BLaER1 (cell line): Measurements from ENCODE around the gene DNAH6.
"Not testable (repeated sequence)": the region's sequence is repeated elsewhere in the genome, so short reads cannot be mapped to it uniquely, and the experiment has no call there.

ENCODE experiments used
- H3K27ac ChIP-seq: shearing (Covaris generic); formaldehyde crosslinking; 2 replicates; pipeline ENCODE4 v1.8.1; 2022
- H3K27me3 ChIP-seq: shearing (Covaris generic); formaldehyde crosslinking; 2 replicates; pipeline ENCODE4 v1.8.1; 2022
- H3K36me3 ChIP-seq: shearing (Covaris generic); formaldehyde crosslinking; 2 replicates; pipeline ENCODE4 v1.8.1; 2022
- H3K4me1 ChIP-seq: shearing (Covaris generic); formaldehyde crosslinking; 2 replicates; pipeline ENCODE4 v1.8.1; 2022
- H3K4me2 ChIP-seq: shearing (Covaris generic); formaldehyde crosslinking; 2 replicates; pipeline ENCODE4 v1.8.1; 2022
- H3K4me3 ChIP-seq: shearing (Covaris generic); formaldehyde crosslinking; 2 replicates; pipeline ENCODE4 v1.8.1; 2022
- H3K9ac ChIP-seq: shearing (Covaris generic); formaldehyde crosslinking; 2 replicates; pipeline ENCODE4 v1.8.1; 2022
- H3K9me3 ChIP-seq: shearing (Covaris generic); formaldehyde crosslinking; 2 replicates; pipeline ENCODE4 v1.8.1; 2022
- H4K20me1 ChIP-seq: shearing (Covaris generic); formaldehyde crosslinking; 2 replicates; pipeline ENCODE4 v1.8.1; 2022
- Cebpa-rat ChIP-seq: shearing (Covaris generic); IDR thresholded peaks from 2 replicates; pipeline ENCODE4 v1.8.1; 2022

Gene DNAH6

GRCh38 chr2:84851876-84852275 lies 335.6 kb downstream of the DNAH6 start:
- no peak overlapping the region for H3K4me3 ChIP-seq
- no peak for TF ChIP-seq Cebpa-rat
- H3K27me3 ChIP-seq = no peaks in the 10 kb centered on the region
- peaks cover 39% of the 10 kb centered on the region for H3K4me1 ChIP-seq
- H4K20me1 ChIP-seq = no peaks in the 10 kb centered on the region
- no peak overlapping the region for H3K27ac ChIP-seq
- H3K9ac ChIP-seq = no peak overlapping the region
- no peak overlapping the region for H3K4me2 ChIP-seq
- H3K36me3 ChIP-seq = no peaks in the 10 kb centered on the region; the same call in 1 of the 2 replicates
- H3K9me3 ChIP-seq = peaks cover 57% of the 10 kb centered on the region

GRCh38 chr2:84854850-84855249 lies 338.6 kb downstream of the DNAH6 start:
- Histone ChIP-seq H3K4me3 (no peak overlapping the region), H4K20me1 (no peaks in the 10 kb centered on the region), H3K27me3 (no peaks in the 10 kb centered on the region), H3K36me3 (no peaks in the 10 kb centered on the region; the same call in 1 of the 2 replicates), H3K4me2 (no peak overlapping the region), H3K27ac (no peak overlapping the region), H3K9me3 (peaks cover 49% of the 10 kb centered on the region), H3K9ac (no peak overlapping the region), H3K4me1 (peaks cover 32% of the 10 kb centered on the region)
- TF ChIP-seq Cebpa-rat = no peak

- Histone ChIP-seq H3K4me1 (peaks cover 26% of the 10 kb centered on the region), H3K27ac (no peak overlapping the region), H3K4me2 (no peak overlapping the region), H3K9me3 (peaks cover 40% of the 10 kb centered on the region), H4K20me1 (no peaks in the 10 kb centered on the region), H3K4me3 (no peak overlapping the region), H3K9ac (no peak overlapping the region), H3K36me3 (no peaks in the 10 kb centered on the region; the same call in 1 of the 2 replicates), H3K27me3 (no peaks in the 10 kb centered on the region)
- TF ChIP-seq Cebpa-rat = no peak
Measured at GRCh38 chr2:84855731-84856130, 339.4 kb downstream of the DNAH6 start.

DNA sequence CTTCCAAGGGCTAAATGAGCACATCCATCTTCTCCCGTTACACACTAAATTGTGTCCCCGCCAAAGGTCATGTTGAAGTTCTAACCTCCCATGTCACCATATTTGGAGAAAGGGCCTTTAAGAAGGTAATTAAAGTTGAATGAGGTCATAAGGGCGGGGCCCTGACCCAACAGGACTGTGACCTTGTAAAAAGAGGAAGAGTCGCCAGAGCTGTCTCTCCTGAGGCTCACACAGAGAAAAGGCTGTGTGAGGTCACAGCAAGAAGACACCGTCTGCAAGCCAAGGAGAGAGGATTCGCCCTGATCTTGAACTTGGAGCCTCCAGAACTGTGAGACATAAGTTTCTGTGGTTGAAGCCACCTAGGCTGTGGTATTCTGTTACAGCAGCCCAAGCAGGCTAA lies 340.5 kb downstream of the DNAH6 start:
- Histone ChIP-seq H3K36me3 (no peaks in the 10 kb centered on the region; the same call in 1 of the 2 replicates), H3K27ac (no peak overlapping the region; the same call in 1 of the 2 replicates), H4K20me1 (no peaks in the 10 kb centered on the region), H3K9ac (no peak overlapping the region), H3K4me1 (peaks cover 26% of the 10 kb centered on the region), H3K4me2 (peak overlapping the region; percentile 11; the same call in 1 of the 2 replicates), H3K27me3 (no peaks in the 10 kb centered on the region), H3K4me3 (no peak overlapping the region), H3K9me3 (peaks cover 32% of the 10 kb centered on the region)
- no peak for TF ChIP-seq Cebpa-rat

- H4K20me1 ChIP-seq = no peaks in the 10 kb centered on the region
- H3K27ac ChIP-seq = no peak overlapping the region
- no peaks in the 10 kb centered on the region for H3K27me3 ChIP-seq
- TF ChIP-seq Cebpa-rat = no peak
- H3K9ac ChIP-seq = no peak overlapping the region
- H3K36me3 ChIP-seq = no peaks in the 10 kb centered on the region; the same call in 1 of the 2 replicates
- H3K4me2 ChIP-seq = no peak overlapping the region
- peaks cover 29% of the 10 kb centered on the region for H3K4me1 ChIP-seq
- peaks cover 24% of the 10 kb centered on the region for H3K9me3 ChIP-seq
- H3K4me3 ChIP-seq = no peak overlapping the region
Measured at GRCh38 chr2:84857566-84857965, 341.3 kb downstream of the DNAH6 start.

- Histone ChIP-seq H3K27me3 (no peaks in the 10 kb centered on the region), H3K9ac (no peak overlapping the region), H3K9me3 (peaks cover 18% of the 10 kb centered on the region), H3K4me2 (no peak overlapping the region), H4K20me1 (no peaks in the 10 kb centered on the region), H3K27ac (no peak overlapping the region), H3K4me3 (no peak overlapping the region), H3K4me1 (peaks cover 35% of the 10 kb centered on the region), H3K36me3 (no peaks in the 10 kb centered on the region; the same call in 1 of the 2 replicates)
- no peak for TF ChIP-seq Cebpa-rat
Measured at GRCh38 chr2:84858123-84858522, 341.8 kb downstream of the DNAH6 start.

- Histone ChIP-seq H4K20me1 (no peaks in the 10 kb centered on the region), H3K9me3 (peaks cover 11% of the 10 kb centered on the region), H3K27ac (no peak overlapping the region), H3K36me3 (no peaks in the 10 kb centered on the region), H3K9ac (no peak overlapping the region), H3K4me1 (peaks cover 36% of the 10 kb centered on the region), H3K4me2 (peak overlapping the region; percentile 38), H3K4me3 (no peak overlapping the region), H3K27me3 (no peaks in the 10 kb centered on the region)
- TF ChIP-seq Cebpa-rat = no peak
Measured at GRCh38 chr2:84858937-84859336, 342.6 kb downstream of the DNAH6 start.

GRCh38 chr2:84861539-84861938 lies 345.2 kb downstream of the DNAH6 start:
- Histone ChIP-seq H3K36me3 (no peaks in the 10 kb centered on the region), H4K20me1 (no peaks in the 10 kb centered on the region), H3K9me3 (no peaks in the 10 kb centered on the region), H3K9ac (no peak overlapping the region), H3K4me2 (no peak overlapping the region), H3K27me3 (no peaks in the 10 kb centered on the region), H3K4me1 (peaks cover 42% of the 10 kb centered on the region), H3K27ac (no peak overlapping the region), H3K4me3 (no peak overlapping the region)
- TF ChIP-seq Cebpa-rat = no peak

DNA sequence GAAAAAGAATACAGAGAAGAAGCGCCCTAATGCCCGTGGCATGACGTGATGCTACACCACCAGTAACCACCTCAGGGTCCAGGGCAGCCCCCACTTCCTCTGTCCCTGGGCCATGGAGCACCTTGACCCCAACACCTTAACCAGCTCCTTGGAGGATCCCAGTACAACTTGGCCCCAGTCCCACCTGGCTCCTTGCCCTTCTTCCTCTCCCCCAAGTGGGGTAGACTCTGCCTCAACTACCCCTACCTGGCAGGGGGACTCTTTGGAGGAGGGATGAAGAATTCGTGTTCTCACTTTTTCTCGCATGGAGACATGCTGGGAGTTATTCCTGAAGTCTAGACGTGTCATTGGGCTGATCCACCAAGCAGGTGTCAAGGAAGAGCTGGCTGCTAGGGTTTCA lies 345.7 kb downstream of the DNAH6 start:
- Histone ChIP-seq H3K9ac (no peak overlapping the region), H3K4me3 (no peak overlapping the region), H3K4me2 (no peak overlapping the region), H3K9me3 (no peaks in the 10 kb centered on the region), H3K27ac (no peak overlapping the region), H3K4me1 (peaks cover 37% of the 10 kb centered on the region), H3K27me3 (no peaks in the 10 kb centered on the region), H3K36me3 (no peaks in the 10 kb centered on the region), H4K20me1 (no peaks in the 10 kb centered on the region)
- TF ChIP-seq Cebpa-rat = no peak

- no peak for TF ChIP-seq Cebpa-rat
- H3K27ac ChIP-seq = no peak overlapping the region
- peaks cover 18% of the 10 kb centered on the region for H3K4me1 ChIP-seq
- H3K4me3 ChIP-seq = no peak overlapping the region
- no peaks in the 10 kb centered on the region for H4K20me1 ChIP-seq
- H3K9ac ChIP-seq = no peak overlapping the region
- no peaks in the 10 kb centered on the region for H3K36me3 ChIP-seq
- H3K4me2 ChIP-seq = no peak overlapping the region
- H3K27me3 ChIP-seq = no peaks in the 10 kb centered on the region
- H3K9me3 ChIP-seq = no peaks in the 10 kb centered on the region
Measured at GRCh38 chr2:84865181-84865783, 349.0 kb downstream of the DNAH6 start.

GRCh38 chr2:84866122-84866521 lies 349.8 kb downstream of the DNAH6 start:
- Histone ChIP-seq H3K9me3 (no peaks in the 10 kb centered on the region), H3K27me3 (no peaks in the 10 kb centered on the region), H3K4me2 (no peak overlapping the region), H3K4me3 (no peak overlapping the region), H3K4me1 (peaks cover 18% of the 10 kb centered on the region), H3K9ac (no peak overlapping the region), H3K27ac (no peak overlapping the region), H4K20me1 (no peaks in the 10 kb centered on the region), H3K36me3 (no peaks in the 10 kb centered on the region)
- no peak for TF ChIP-seq Cebpa-rat

- H3K9me3 ChIP-seq, H3K36me3 ChIP-seq, H3K4me3 ChIP-seq, H3K9ac ChIP-seq, H3K4me1 ChIP-seq, H3K27me3 ChIP-seq, H3K27ac ChIP-seq, H3K4me2 ChIP-seq, H4K20me1 ChIP-seq: not testable (repeated sequence)
Measured at GRCh38 chr2:84868327-84868726, 352.0 kb downstream of the DNAH6 start.
